HG03521 (cell line): ENCODE data around the gene TAS2R60.
"Not testable (repeated sequence)": the region's sequence is repeated elsewhere in the genome, so short reads cannot be mapped to it uniquely, and the experiment has no call there.

ENCODE experiments used
- ATAC-seq: cut with Tn5 transposase; IDR thresholded peaks from one replicate; pipeline ENCODE4 v1.9.1; 2021; ENCODE audit warnings: mild to moderate bottlenecking, moderate library complexity; ENCODE audit not compliant: unreplicated experiment

Gene TAS2R60

GRCh38 chr7:143443153-143443552 lies at the start of gene TAS2R60:
Gene TAS2R60 (plus strand): TSS chr7:143443453. CDS start chr7:143443453, 0 bp downstream.
- no peak for ATAC-seq

GRCh38 chr7:143394068-143394467 lies 49.2 kb upstream of the TAS2R60 start:
- no peak for ATAC-seq

- ATAC-seq = no peak
Measured at GRCh38 chr7:143394777-143395176, 48.5 kb upstream of the TAS2R60 start.

- no peak for ATAC-seq
Measured at GRCh38 chr7:143395187-143396149, 47.8 kb upstream of the TAS2R60 start.

GRCh38 chr7:143396182-143396581 lies 47.1 kb upstream of the TAS2R60 start:
- no peak for ATAC-seq

- ATAC-seq = no peak
Measured at GRCh38 chr7:143396625-143397556, 46.4 kb upstream of the TAS2R60 start.

GRCh38 chr7:143397710-143398530 lies 45.3 kb upstream of the TAS2R60 start:
- ATAC-seq = no peak

GRCh38 chr7:143398616-143399015 lies 44.6 kb upstream of the TAS2R60 start:
- no peak for ATAC-seq

GRCh38 chr7:143399151-143399550 lies 44.1 kb upstream of the TAS2R60 start:
- ATAC-seq = no peak

GRCh38 chr7:143399642-143400041 lies 43.6 kb upstream of the TAS2R60 start:
- no peak for ATAC-seq

GRCh38 chr7:143401265-143401664 lies 42.0 kb upstream of the TAS2R60 start:
- ATAC-seq = no peak

GRCh38 chr7:143402233-143402632 lies 41.0 kb upstream of the TAS2R60 start:
- not testable (repeated sequence) for ATAC-seq

GRCh38 chr7:143405173-143406001 lies 37.9 kb upstream of the TAS2R60 start:
- ATAC-seq = no peak

- ATAC-seq = no peak
Measured at GRCh38 chr7:143406002-143406357, 37.3 kb upstream of the TAS2R60 start.

GRCh38 chr7:143407287-143408251 lies 35.7 kb upstream of the TAS2R60 start:
- no peak for ATAC-seq

GRCh38 chr7:143408252-143408685 lies 35.0 kb upstream of the TAS2R60 start:
- ATAC-seq = no peak

- no peak for ATAC-seq
Measured at GRCh38 chr7:143408686-143409561, 34.3 kb upstream of the TAS2R60 start, which contains the start of gene EPHA1. Gene EPHA1 (minus strand): TSS chr7:143408856. CDS start chr7:143408805, 51 bp downstream.
